Stimulated activated naive CD4-positive, alpha-beta T cell (primary cell): ENCODE results near the gene PACRGL.

Experiments
- DNase-seq, 6 experiments: peaks; one replicate each; lab custom pipeline; 2025; lab: John Stamatoyannopoulos, UW

Gene PACRGL

DNA sequence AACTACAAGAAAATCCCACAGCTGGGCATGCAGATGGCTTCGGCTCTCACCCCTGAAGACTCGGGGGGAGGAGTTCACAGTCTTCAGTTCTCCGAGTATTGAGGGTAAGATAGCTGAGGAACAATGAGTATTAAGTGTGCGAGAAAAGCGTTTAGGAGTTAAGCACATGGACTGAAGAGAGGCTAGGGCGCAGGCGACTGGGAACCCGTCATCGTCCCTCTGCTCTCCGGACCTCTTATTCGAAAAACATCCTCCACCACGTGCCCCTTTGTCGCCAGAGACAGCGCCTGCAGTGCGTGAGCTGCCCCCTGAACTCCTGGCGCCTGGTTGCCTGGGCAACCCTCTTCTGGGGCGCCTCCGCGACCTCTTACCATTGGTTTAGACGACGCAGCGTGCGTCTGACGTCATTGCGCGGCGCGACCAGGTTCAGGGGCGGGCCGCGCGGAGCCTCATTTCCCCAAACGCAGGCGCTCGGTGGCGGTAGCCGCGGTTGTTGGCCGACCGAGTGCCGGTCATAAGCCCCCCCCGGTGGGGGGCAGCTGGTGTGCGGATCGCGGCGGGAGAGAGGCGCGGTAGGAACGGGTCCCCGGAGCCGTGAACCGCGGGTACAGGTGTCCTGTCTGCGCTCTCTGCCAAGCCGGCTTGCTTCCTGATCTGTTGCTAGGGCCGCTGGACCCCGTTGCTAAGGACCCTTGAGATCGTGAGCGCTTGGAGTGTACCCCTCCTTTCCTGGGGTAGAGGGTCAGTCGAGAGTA, at the start of gene PACRGL:
PACRGL (plus strand) TSS at position 452 of the 755 bp plus-strand sequence. CDS start 4,024 bp downstream, outside the sequence.
- peak; percentile 83 to 91 (median 88) for DNase-seq

DNA sequence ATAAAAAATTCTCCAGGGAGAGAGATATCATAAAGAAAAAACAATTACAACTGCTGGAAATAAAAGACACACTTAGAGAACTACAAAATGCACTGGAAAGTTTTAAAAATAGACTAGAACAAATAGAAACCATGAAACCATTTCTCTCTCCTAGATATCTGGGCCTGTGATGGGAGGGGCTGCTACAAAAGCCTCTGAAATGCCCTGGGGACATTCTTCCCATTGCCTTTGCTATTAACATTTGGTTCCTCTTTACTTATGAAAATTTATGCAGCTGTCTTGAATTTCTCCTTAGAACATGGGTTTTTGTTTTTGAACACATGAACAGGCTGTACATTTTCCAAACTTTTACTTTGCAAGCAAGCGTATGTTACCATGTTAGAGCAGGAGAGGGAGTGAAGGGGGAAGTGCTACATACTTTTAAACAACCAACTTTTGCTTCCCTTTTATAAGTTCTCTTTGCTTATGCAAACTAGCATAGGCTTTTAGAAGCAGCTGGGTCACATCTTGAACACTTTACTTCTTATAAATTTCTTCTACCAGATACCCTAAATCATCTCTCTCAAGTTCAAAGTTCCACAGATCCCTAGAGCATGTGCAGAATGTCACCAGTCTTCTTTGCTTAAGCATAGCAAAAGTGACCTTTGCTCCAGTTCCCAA, 47.9 kb upstream of the PACRGL start:
- no peak for DNase-seq

DNA sequence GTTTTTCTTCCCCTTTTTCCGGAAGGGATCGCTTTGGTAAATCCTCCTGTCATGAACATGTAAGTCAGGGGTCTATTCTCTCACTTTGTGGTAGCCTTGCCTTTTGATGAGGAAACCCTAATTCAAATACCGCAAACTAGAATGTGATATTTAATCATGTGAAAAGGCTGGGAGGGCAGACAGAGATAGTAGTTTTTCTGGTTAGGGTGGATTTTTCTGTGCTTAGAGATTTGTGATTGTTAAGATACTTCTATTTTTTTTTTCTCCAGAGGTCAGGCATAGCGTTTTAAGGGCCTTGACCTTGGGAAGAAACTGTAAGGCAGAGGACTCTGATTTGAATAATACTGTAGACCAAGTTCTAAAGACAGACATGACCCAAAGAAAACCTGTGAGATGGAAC, 41.8 kb upstream of the PACRGL start:
- no peak for DNase-seq

DNA sequence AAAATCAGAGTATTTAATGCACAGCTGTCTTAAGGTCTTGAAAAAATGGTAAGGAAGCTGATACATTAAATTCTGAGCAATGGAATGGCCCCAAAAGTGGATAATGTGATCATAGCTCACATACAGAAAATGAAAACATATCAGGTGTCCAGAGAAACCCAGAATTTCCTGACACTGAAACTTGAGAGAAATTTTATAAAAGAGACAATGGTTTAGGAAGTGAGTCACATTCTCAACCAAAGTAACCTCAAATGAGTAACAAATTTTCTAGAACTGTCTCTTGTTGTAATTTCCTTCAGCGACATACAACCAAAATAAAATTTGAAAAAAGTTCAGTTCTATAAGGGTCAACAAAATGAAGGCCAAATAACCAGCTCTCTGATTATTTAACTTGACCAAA, 37.4 kb upstream of the PACRGL start:
- DNase-seq = no peak

GRCh38 chr4:20666012-20666860, 34.0 kb upstream of the PACRGL start:
- no peak for DNase-seq

- no peak for DNase-seq
Observed at GRCh38 chr4:20672262-20672661, 28.0 kb upstream of the PACRGL start.

GRCh38 chr4:20675786-20676185, 24.5 kb upstream of the PACRGL start:
- no peak for DNase-seq

DNA sequence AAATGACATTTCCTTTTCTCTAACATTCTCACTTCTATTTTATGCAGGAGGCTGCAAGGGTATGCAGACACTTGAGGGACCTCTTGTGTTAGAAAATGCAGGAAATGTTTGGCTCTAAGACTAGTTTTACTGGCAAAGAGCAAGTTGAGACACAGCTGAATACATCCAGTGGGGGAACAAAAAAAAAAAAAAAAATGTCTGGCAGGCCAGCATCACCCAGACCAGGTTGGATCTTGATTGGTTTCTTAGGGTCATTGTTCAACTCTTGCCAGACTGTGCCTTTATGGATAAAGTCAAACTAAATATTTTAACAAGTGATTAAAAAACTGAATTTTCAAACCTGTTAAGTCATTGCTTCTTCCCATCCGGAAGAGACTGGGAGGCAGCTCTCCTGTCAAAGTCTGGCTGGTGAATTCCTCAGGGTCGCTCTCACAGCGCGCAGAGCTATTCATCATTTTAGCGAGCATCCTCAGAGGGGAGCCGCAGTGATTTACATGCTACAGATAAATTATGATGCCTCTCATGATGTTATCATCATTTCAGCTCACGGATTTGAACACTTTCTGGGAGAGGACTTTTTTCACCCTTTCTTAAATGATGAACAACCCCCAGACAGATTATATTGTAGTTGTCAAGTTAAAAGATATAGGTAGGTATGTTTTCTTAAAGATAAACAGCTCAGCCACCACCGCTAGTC, 23.6 kb upstream of the PACRGL start:
- no peak for DNase-seq

- DNase-seq = no peak
Observed at GRCh38 chr4:20678400-20678799, 21.9 kb upstream of the PACRGL start.

DNA sequence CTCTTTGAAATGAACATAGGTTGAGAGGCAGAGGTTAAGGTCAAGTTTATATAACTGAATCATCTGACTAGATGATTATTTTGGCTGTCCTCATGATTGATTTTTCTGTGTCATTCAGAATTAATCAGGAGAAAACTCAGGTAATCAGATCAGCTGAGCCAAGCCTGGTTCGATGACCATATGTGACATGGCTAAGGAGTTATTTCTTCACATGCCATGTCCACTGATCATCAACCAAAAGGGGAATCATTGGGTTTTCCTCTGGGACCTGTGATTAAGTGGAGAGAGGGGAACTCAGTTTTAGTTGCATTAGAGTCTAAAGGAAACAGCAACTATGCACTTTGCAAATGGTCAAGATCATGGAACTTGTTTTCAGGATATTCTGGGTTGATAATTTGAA, 20.3 kb upstream of the PACRGL start:
- DNase-seq = no peak

DNA sequence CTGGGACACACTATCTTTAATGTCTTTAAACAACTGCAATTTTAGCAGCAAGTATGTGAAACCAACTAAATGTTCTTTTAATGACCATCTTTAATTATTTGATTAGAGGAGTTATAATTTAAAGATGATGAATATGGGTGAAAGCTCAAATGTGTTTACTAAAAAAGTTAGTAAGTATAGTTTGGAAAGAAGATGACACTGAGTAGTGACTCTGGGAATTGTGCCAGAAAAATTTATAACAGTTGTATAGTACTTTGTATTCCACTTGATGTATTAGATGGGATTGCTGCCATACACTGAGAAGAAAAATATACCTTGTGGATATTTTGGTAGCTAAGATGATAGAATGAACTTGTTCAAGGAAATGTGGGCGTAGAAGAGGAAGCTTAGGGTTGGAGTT, 19.5 kb upstream of the PACRGL start:
- no peak for DNase-seq

DNA sequence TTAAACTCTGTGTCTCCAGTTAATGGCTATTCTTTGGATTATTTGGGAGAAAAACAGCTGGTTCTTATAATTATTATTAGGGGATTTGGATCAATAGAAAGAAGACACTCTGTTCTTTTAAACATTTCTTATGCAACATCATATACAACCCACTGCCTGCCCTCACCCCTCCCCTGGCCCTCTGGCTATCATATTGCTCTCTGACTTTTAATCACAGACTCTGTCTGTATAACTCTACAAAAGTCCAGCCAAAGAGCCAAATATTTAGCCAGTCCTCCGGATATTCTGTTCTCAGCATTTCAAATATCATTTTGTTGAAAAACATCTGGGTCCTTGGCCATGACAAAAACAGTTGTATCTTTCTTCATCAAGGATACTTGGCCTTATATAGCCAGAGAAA, 19.0 kb upstream of the PACRGL start:
- no peak for DNase-seq

- DNase-seq = no peak
Observed at GRCh38 chr4:20682853-20683252, 17.4 kb upstream of the PACRGL start.

DNA sequence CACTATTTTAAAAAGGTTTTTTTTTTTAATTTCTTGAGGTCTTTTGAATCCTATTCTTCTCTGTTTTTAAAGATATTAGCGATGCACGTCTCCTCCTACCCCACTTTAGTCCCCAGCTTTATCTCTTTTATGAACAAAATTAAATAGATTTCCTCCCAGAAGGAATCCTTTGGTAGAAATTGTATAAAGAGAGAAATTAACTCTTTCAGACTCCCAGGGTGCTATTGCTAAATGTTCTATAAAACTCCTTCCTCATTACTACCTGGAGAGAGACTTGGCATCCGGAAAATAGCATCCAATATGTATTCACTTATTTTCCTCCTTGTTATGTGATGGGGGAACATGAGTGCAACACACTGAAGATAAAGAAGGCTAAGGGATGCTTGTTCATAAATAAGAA, 16.5 kb upstream of the PACRGL start:
- DNase-seq = no peak

- peak in 1 of 6 experiments; percentile 29 for DNase-seq
Observed at GRCh38 chr4:20684852-20685763, 15.2 kb upstream of the PACRGL start.

DNA sequence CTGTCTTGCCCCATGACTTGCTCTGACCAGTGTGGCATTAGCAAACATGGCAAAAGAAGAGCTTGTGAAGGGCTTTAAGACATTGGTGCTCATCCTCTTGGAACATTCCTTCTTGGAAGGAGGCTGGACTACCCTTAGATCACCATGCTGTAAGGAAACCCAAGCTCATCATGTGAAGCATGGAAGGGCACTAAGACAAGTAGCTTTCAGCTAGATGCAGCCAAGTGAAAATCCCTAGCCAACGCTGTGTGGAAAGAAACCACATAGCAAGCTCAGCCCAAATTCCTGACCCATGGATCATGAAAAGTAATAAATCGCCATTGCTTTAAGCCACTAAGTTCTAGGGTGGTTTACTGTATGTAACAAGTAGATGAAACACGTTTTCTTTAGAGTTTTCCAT, 12.4 kb upstream of the PACRGL start:
- no peak for DNase-seq

DNA sequence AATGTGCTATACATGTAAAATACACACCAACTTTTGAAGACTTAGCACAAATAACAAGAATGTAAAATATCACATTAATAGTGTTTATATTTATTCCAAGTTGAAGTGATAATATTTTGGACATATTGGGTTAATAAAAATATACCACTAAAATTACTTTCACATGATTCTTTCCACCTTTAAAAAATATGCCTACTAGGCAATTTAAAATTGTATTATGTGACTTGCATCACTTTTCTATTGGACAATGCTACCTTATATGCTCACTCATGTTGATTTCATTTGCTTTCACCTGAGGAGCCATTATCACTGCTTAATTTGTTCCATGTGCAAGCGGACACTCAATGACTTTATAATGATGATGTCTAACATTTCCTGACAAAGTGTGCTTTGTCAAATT, 3.4 kb upstream of the PACRGL start:
- DNase-seq = no peak

DNA sequence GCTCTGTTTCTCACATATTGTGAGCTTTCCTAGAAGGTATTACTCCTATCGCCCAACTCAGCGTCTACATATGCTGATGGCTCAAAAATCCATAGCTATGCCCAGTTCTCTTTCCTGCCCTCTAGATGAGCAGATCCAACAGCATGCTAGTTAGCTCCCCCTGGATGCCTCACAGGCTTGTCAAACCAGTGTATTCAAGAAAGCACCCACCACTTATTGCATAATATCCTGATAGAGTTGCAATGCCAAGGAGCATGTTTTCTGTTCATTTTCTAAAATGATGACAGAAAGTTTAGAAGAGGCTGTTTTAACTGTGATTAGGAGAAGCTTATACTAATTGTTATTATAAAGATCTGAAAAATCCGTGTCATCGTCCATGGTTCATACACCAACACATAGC, 1.9 kb upstream of the PACRGL start:
- no peak for DNase-seq

GRCh38 chr4:20698820-20699219, 1.4 kb upstream of the PACRGL start:
- no peak for DNase-seq

- DNase-seq = no peak
Observed at GRCh38 chr4:20711335-20711734, 11.1 kb downstream of the PACRGL start.

DNA sequence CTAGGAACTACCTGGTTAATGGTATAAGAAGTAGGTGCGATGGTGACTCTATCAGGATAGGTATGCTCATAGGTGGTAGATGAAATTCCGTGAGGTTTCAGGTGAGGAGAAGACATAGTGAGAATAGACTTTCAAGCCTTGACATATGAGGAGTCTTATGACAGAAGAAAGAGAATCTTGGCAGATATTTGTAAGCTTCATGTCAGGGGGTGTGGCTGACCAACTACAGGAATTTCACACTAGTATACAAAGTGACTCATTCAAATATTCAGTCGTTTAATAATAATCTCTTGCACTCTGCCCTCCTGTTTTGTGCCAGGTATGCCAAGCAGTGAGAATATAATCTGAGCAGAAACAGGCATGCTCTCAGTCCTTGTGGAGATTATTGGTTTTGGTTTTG, 22.8 kb downstream of the PACRGL start:
- no peak for DNase-seq
